Measurements from ENCODE around the gene PRKAB2.
A peak's percentile ranks its signal among the peaks of the same experiment; 100 is the strongest.
"Not testable (repeated sequence)": the region's sequence is repeated elsewhere in the genome, so short reads cannot be mapped to it uniquely, and the experiment has no call there.

Gene PRKAB2

GRCh38 chr1:147172168-147173016 is at the start of gene PRKAB2:
PRKAB2 (minus strand) TSS chr1:147172470; CDS start chr1:147172144, 326 bp downstream.
- peak; percentile 77 to 83 (median 81) for DNase-seq (ENCODE audit: low read depth in 3 of 3)

GRCh38 chr1:147218606-147219005 is 46.3 kb upstream of the PRKAB2 start:
- no peak for DNase-seq (ENCODE audit: low read depth in 3 of 3)

- DNase-seq (ENCODE audit: low read depth in 3 of 3): no peak
Observed at GRCh38 chr1:147217141-147217540, 44.9 kb upstream of the PRKAB2 start.

GRCh38 chr1:147216124-147216523 is 43.9 kb upstream of the PRKAB2 start:
- no peak for DNase-seq (ENCODE audit: low read depth in 3 of 3)

- no peak for DNase-seq (ENCODE audit: low read depth in 3 of 3)
Observed at GRCh38 chr1:147215540-147215916, 43.3 kb upstream of the PRKAB2 start.

GRCh38 chr1:147214842-147215539 is 42.7 kb upstream of the PRKAB2 start:
- DNase-seq (ENCODE audit: low read depth in 3 of 3): no peak

GRCh38 chr1:147214325-147214724 is 42.1 kb upstream of the PRKAB2 start:
- no peak for DNase-seq (ENCODE audit: low read depth in 3 of 3)

GRCh38 chr1:147213271-147213670 is 41.0 kb upstream of the PRKAB2 start:
- no peak for DNase-seq (ENCODE audit: low read depth in 3 of 3)

- no peak for DNase-seq (ENCODE audit: low read depth in 3 of 3)
Observed at GRCh38 chr1:147211577-147211976, 39.3 kb upstream of the PRKAB2 start.

- no peak for DNase-seq (ENCODE audit: low read depth in 3 of 3)
Observed at GRCh38 chr1:147210987-147211386, 38.7 kb upstream of the PRKAB2 start.

GRCh38 chr1:147209825-147210821 is 37.9 kb upstream of the PRKAB2 start:
- no peak for DNase-seq (ENCODE audit: low read depth in 3 of 3)

GRCh38 chr1:147208619-147209018 is 36.3 kb upstream of the PRKAB2 start:
- DNase-seq (ENCODE audit: low read depth in 3 of 3): no peak

- DNase-seq (ENCODE audit: low read depth in 3 of 3): no peak
Observed at GRCh38 chr1:147207192-147207591, 34.9 kb upstream of the PRKAB2 start.

- no peak for DNase-seq (ENCODE audit: low read depth in 3 of 3)
Observed at GRCh38 chr1:147204080-147204479, 31.8 kb upstream of the PRKAB2 start.

- no peak for DNase-seq (ENCODE audit: low read depth in 3 of 3)
Observed at GRCh38 chr1:147202576-147202975, 30.3 kb upstream of the PRKAB2 start.

GRCh38 chr1:147201786-147202185 is 29.5 kb upstream of the PRKAB2 start:
- DNase-seq (ENCODE audit: low read depth in 3 of 3): no peak

GRCh38 chr1:147201276-147201675 is 29.0 kb upstream of the PRKAB2 start:
- no peak for DNase-seq (ENCODE audit: low read depth in 3 of 3)

- DNase-seq (ENCODE audit: low read depth in 3 of 3): not testable (repeated sequence)
Observed at GRCh38 chr1:147197324-147197723, 25.1 kb upstream of the PRKAB2 start.

- DNase-seq (ENCODE audit: low read depth in 3 of 3): no peak
Observed at GRCh38 chr1:147189514-147189913, 17.2 kb upstream of the PRKAB2 start.

- DNase-seq (ENCODE audit: low read depth in 3 of 3): no peak
Observed at GRCh38 chr1:147185432-147185831, 13.2 kb upstream of the PRKAB2 start.

- DNase-seq (ENCODE audit: low read depth in 3 of 3): no peak
Observed at GRCh38 chr1:147177611-147178380, 5.5 kb upstream of the PRKAB2 start.
